Testis (tissue), 3 donors: ENCODE data around the gene COBL. TPM values are rescaled to one million over a fixed set of nuclear protein-coding genes. Genes with fewer than 3 reads are reported as not detected.

Source experiments
- DNase-seq: peaks from one replicate; pipeline ENCODE4 v3.0.0-alpha.2; 2019
- H3K27ac ChIP-seq, 2 donors: fragments of 200-600 bp; sonication (generic); one replicate each; pipeline ENCODE4 v1.5.1; 2019
- H3K27me3 ChIP-seq: fragments of 200-600 bp; sonication (generic); one replicate; pipeline ENCODE4 v1.5.1; 2019
- H3K36me3 ChIP-seq: fragments of 200-600 bp; sonication (generic); one replicate; pipeline ENCODE4 v1.5.1; 2017; ENCODE audit warnings: low read depth; ENCODE audit errors: missing control alignments
- H3K4me1 ChIP-seq: fragments of 200-600 bp; sonication (generic); one replicate; pipeline ENCODE4 v1.5.1; 2019
- H3K4me3 ChIP-seq, 2 donors: fragments of 200-600 bp; sonication (generic); one replicate each; pipeline ENCODE4 v1.5.1; 2017 to 2019
- H3K9me3 ChIP-seq: fragments of 200-600 bp; sonication (generic); one replicate; pipeline ENCODE4 v1.5.1; 2017
- POLR2A ChIP-seq: fragments of 450-650 bp; IDR thresholded peaks from one replicate; pipeline ENCODE4 v1.6.1; 2017; ENCODE audit warnings: antibody characterized with exemption, mild to moderate bottlenecking, moderate library complexity
- WGBS, 2 donors: methylation state at CpG; one replicate each; pipeline ENCODE4 v1.1.5; 2018; 5-methylcytosine and 5-hydroxymethylcytosine counted together
- intact Hi-C: fragments of 100-400 bp; cut with DNase I; formaldehyde crosslinking; loops from one replicate; pipeline ENCODE4 v1.15.1; 2023; ENCODE audit warnings: low total_unique reads
- polyA plus RNA-seq: library from polyadenylated mRNA; stranded (reverse); fragments of 350-450 nt; fragmentation: Illumina TruSeq; extraction: RNeasy Lipid Tissue Mini Kit (QIAGEN cat#74804); gene quantifications from one replicate; pipeline ENCODE4 v1.2.3, GENCODE V29; 2014; ENCODE audit warnings: low read depth, low replicate concordance; ENCODE audit not compliant: insufficient read depth
- total RNA-seq, 2 donors: library from RNA; depleted of rRNA; stranded (reverse); fragments of >200 nt; gene quantifications; one replicate each; pipeline ENCODE4 v1.2.3, GENCODE V29; 2016
- TF ChIP-seq, protein P1 (sequence below), 3 experiments: fragments of 450-650 bp in 2 of 3; fragments of 200-600 bp in 1 of 3; sonication (generic) in 1 of 3; IDR thresholded peaks; one replicate each; pipeline ENCODE4 v1.5.1; 2016 to 2019; ENCODE audit warnings: antibody characterized with exemption in 3 of 3, mild to moderate bottlenecking in 2 of 3, moderate library complexity in 1 of 3

COBL gene
- total and polyA plus RNA-seq, 3 donors from 2014 or later = 9.2 to 14.8 (median 12.3) TPM

GRCh38 chr7:51274955-51275354 lies 41.7 kb downstream of the COBL start:
- Histone ChIP-seq H3K4me1 (no peaks in the 10 kb centered on the region), H3K36me3 (no peaks in the 10 kb centered on the region), H3K4me3 (no peak overlapping the region), H3K27me3 (no peaks in the 10 kb centered on the region), H3K27ac (no peak overlapping the region), H3K9me3 (no peaks in the 10 kb centered on the region)
- no peak for DNase-seq
- intact Hi-C loops = no loop called here
- TF ChIP-seq POLR2A = no peak
- TF ChIP-seq, protein P1, sequence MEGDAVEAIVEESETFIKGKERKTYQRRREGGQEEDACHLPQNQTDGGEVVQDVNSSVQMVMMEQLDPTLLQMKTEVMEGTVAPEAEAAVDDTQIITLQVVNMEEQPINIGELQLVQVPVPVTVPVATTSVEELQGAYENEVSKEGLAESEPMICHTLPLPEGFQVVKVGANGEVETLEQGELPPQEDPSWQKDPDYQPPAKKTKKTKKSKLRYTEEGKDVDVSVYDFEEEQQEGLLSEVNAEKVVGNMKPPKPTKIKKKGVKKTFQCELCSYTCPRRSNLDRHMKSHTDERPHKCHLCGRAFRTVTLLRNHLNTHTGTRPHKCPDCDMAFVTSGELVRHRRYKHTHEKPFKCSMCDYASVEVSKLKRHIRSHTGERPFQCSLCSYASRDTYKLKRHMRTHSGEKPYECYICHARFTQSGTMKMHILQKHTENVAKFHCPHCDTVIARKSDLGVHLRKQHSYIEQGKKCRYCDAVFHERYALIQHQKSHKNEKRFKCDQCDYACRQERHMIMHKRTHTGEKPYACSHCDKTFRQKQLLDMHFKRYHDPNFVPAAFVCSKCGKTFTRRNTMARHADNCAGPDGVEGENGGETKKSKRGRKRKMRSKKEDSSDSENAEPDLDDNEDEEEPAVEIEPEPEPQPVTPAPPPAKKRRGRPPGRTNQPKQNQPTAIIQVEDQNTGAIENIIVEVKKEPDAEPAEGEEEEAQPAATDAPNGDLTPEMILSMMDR (IDR thresholded peaks at IDR 0.05) = no peak
- 74 to 81% methylated on average over 7 of the region's 7 CpGs for WGBS, 2 donors

GRCh38 chr7:51274001-51274400 lies 42.6 kb downstream of the COBL start:
- no peaks in the 10 kb centered on the region for H3K36me3 ChIP-seq
- H3K27ac ChIP-seq = no peak overlapping the region
- intact Hi-C loops = no loop called here
- no peak overlapping the region for H3K4me3 ChIP-seq
- no peaks in the 10 kb centered on the region for H3K4me1 ChIP-seq
- TF ChIP-seq, protein P1 (IDR thresholded peaks at IDR 0.05) = no peak
- TF ChIP-seq POLR2A = no peak
- no peaks in the 10 kb centered on the region for H3K9me3 ChIP-seq
- WGBS, 2 donors = 85 to 87% methylated on average over 10 of the region's 10 CpGs
- H3K27me3 ChIP-seq = no peaks in the 10 kb centered on the region
- no peak for DNase-seq

DNA sequence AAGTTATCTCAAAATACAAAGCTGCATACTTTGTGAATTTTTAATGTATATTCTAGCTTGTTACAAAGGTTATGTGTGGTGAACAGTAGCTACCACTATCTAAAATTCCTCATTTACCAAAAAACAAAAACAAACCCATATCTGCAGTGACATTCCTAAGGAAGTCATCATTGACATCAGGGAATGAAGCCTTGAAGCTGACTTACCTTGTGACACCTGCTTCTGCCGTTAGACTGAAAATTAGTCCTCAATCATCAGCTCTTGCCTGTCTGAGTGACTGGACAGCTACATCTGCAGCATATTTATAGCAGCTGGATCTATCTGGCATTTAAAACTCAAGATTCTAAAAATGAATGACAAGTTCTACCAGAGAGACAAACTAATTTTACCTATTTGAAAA lies 43.2 kb downstream of the COBL start:
- intact Hi-C loops = no loop called here
- Histone ChIP-seq H3K4me3 (no peak overlapping the region), H3K4me1 (no peaks in the 10 kb centered on the region), H3K27me3 (no peaks in the 10 kb centered on the region), H3K36me3 (no peaks in the 10 kb centered on the region), H3K27ac (no peak overlapping the region), H3K9me3 (no peaks in the 10 kb centered on the region)
- no peak for DNase-seq
- TF ChIP-seq, protein P1 (IDR thresholded peaks at IDR 0.05) = no peak
- TF ChIP-seq POLR2A = no peak
- WGBS, 2 donors = 87 to 91% methylated on average over 1 of the region's 1 CpG

DNA sequence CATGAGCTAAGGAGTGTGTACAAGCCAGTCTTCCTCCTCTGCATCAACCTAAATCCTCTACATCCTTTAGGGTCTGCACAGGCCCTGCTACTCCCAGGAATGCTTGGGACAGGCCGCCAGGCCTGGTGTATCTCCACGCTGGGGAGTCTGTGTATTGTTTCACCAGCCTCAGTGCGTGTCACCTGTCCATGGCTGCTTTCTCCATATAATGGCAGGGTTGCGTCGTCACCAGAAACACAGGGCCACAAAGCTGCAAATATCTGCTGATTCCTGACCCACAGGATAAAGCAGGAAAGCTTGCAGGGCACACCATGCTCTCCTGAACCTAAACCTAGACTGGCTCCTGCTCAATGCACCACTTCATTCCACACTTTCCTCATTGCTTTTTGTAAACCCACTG lies 45.6 kb downstream of the COBL start:
- intact Hi-C loops = no loop called here
- no peaks in the 10 kb centered on the region for H3K9me3 ChIP-seq
- DNase-seq = no peak
- no peaks in the 10 kb centered on the region for H3K36me3 ChIP-seq
- no peak overlapping the region for H3K27ac ChIP-seq
- H3K4me1 ChIP-seq = no peaks in the 10 kb centered on the region
- TF ChIP-seq, protein P1 (IDR thresholded peaks at IDR 0.05) = no peak
- no peak for TF ChIP-seq POLR2A
- H3K4me3 ChIP-seq = no peak overlapping the region
- WGBS, 2 donors = 92% methylated on average over 5 of the region's 5 CpGs
- H3K27me3 ChIP-seq = no peaks in the 10 kb centered on the region

DNA sequence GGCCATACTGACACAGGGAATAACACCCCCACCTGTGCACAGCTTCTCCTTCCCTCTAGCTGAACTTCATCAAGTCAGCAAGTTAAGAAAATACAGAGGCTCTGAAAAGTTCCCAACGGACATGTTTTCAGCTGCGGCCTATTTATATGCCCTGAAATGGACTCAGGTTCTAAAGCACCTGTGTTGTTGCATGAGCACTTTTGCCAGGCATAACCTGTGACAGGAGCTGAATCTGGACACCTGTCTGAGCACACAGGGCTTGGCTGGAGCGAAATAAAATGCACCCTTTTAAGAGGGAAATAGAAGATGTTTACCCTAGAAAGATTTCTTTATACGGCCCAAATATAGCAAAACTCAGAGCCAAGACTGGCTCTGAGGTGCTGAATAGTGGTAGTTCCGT lies 46.7 kb downstream of the COBL start:
- no peaks in the 10 kb centered on the region for H3K36me3 ChIP-seq
- H3K4me3 ChIP-seq = no peak overlapping the region
- intact Hi-C loops = no loop called here
- no peak for DNase-seq
- no peaks in the 10 kb centered on the region for H3K27me3 ChIP-seq
- whole genome bisulfite sequencing, 2 donors = 67 to 81% methylated on average over 5 of the region's 5 CpGs
- H3K27ac ChIP-seq = no peak overlapping the region
- H3K9me3 ChIP-seq = no peaks in the 10 kb centered on the region
- TF ChIP-seq, protein P1 (IDR thresholded peaks at IDR 0.05) = no peak
- no peak for TF ChIP-seq POLR2A
- no peaks in the 10 kb centered on the region for H3K4me1 ChIP-seq
